SK-N-SH (cell line): ENCODE data around the gene PTPRG. TPM values are rescaled to one million over a fixed set of nuclear protein-coding genes. Genes with fewer than 3 reads are reported as not detected.

Source experiments
- CTCF ChIA-PET: fragments of 300-600, 350-600 bp; formaldehyde crosslinking; extraction: SDS; loops from one replicate; lab custom pipeline; 2021; lab: Yijun Ruan, JAX
- POLR2A ChIA-PET: fragments of 350-600 bp; sonication (Branson Sonifier 250); formaldehyde crosslinking; extraction: SDS; loops from one replicate; lab custom pipeline; 2020; ENCODE audit warnings: antibody characterized with exemption, inconsistent platforms; lab: Yijun Ruan, JAX
- DNase-seq: peaks from one replicate; pipeline ENCODE4 v3.0.0; 2012
- H2AFZ ChIP-seq: fragments of 200-600 bp; sonication (generic); 2 replicates; pipeline ENCODE4 v1.8.1; 2016; ENCODE audit warnings: antibody characterized with exemption, mild to moderate bottlenecking, low read depth
- H3F3A ChIP-seq: fragments of 200-600 bp; sonication (generic); replicated peaks from 2 replicates; pipeline ENCODE3; 2016; ENCODE audit warnings: antibody characterized with exemption, mild to moderate bottlenecking; ENCODE audit not compliant: insufficient read depth
- H3K27ac ChIP-seq, 2 experiments: fragments of 200-500 bp in 1 of 2; fragments of 200-600 bp in 1 of 2; sonication (Bioruptor generic) in 1 of 2; sonication (generic), shearing (Covaris generic) in 1 of 2; 2 replicates each; pipeline versions ENCODE4 v1.5.1 to v1.6.1; 2014 to 2016; ENCODE audit warnings: low read depth in 2 of 2, inconsistent platforms in 1 of 2, low read length in 1 of 2, mild to moderate bottlenecking in 1 of 2, mixed read lengths in 1 of 2
- H3K27me3 ChIP-seq: fragments of 200-600 bp; sonication (generic), shearing (Covaris generic); 2 replicates; pipeline ENCODE4 v1.6.1; 2016; ENCODE audit warnings: mixed run types; ENCODE audit not compliant: insufficient read depth
- H3K36me3 ChIP-seq, 2 experiments: fragments of 200-500 bp in 1 of 2; fragments of 200-600 bp in 1 of 2; sonication (Bioruptor generic) in 1 of 2; sonication (generic) in 1 of 2; replicated peaks in 1 of 2; 2 replicates each; pipeline versions ENCODE3 to v1.5.1; 2014 to 2016; ENCODE audit warnings: low read length in 1 of 2, mild to moderate bottlenecking in 1 of 2; ENCODE audit not compliant: insufficient read depth in 2 of 2, control insufficient read depth in 1 of 2
- H3K4me1 ChIP-seq, 2 experiments: fragments of 200-500 bp in 1 of 2; fragments of 200-600 bp in 1 of 2; sonication (Bioruptor generic) in 1 of 2; sonication (generic), shearing (Covaris generic) in 1 of 2; 2 replicates each; pipeline versions ENCODE4 v1.5.1 to v1.6.1; 2014 to 2016; ENCODE audit warnings: low read depth in 1 of 2, low read length in 1 of 2, mixed run types in 1 of 2; ENCODE audit not compliant: insufficient read depth in 2 of 2, control insufficient read depth in 1 of 2
- H3K4me2 ChIP-seq: fragments of 200-600 bp; sonication (generic), shearing (Covaris generic); 2 replicates; pipeline ENCODE4 v1.6.1; 2017; ENCODE audit warnings: mixed run types
- H3K4me3 ChIP-seq, 2 experiments: fragments of 200-500 bp in 1 of 2; fragments of 200-600 bp in 1 of 2; sonication (Bioruptor generic) in 1 of 2; sonication (generic), shearing (Covaris generic) in 1 of 2; 2 replicates each; pipeline versions ENCODE4 v1.5.1 to v1.8.1; 2014 to 2016; ENCODE audit warnings: low read depth in 2 of 2, inconsistent platforms in 1 of 2, low read length in 1 of 2, mild to moderate bottlenecking in 1 of 2, mixed read lengths in 1 of 2, moderate library complexity in 1 of 2
- H3K79me2 ChIP-seq: fragments of 200-600 bp; sonication (generic); 2 replicates; pipeline ENCODE4 v1.8.1; 2017; ENCODE audit warnings: mild to moderate bottlenecking; ENCODE audit not compliant: insufficient read depth
- H3K9ac ChIP-seq: fragments of 200-600 bp; sonication (generic); 2 replicates; pipeline ENCODE4 v1.6.1; 2017; ENCODE audit warnings: mixed run types
- H3K9me2 ChIP-seq: fragments of 200-600 bp; sonication (generic); 2 replicates; pipeline ENCODE4 v1.6.1; 2017; ENCODE audit warnings: mixed run types
- H3K9me3 ChIP-seq: fragments of 200-600 bp; sonication (generic); 2 replicates; pipeline ENCODE4 v1.6.1; 2017; ENCODE audit warnings: mixed run types, mild to moderate bottlenecking, moderate library complexity
- H4K20me1 ChIP-seq: fragments of 200-600 bp; sonication (generic); 2 replicates; pipeline ENCODE4 v1.6.1; 2017; ENCODE audit warnings: mild to moderate bottlenecking, mixed run types; ENCODE audit not compliant: insufficient read depth
- EP300 ChIP-seq, 2 experiments: IDR thresholded peaks; 2 replicates each; pipeline versions ENCODE4 v1.4.0 to v1.6.1; 2012; ENCODE audit warnings: borderline replicate concordance in 1 of 2, low read depth in 1 of 2, low read length in 1 of 2
- EZH2phosphoT487 ChIP-seq: fragments of 200-600 bp; sonication (generic); IDR thresholded peaks from 2 replicates; pipeline ENCODE4 v1.6.1; 2017; ENCODE audit warnings: low read depth, mixed run types, mild to moderate bottlenecking, antibody characterized with exemption, moderate library complexity, borderline replicate concordance
- FOXJ3 ChIP-seq: sonication (generic); formaldehyde crosslinking; IDR thresholded peaks from 2 replicates; pipeline ENCODE4 v1.5.1; 2020; ENCODE audit warnings: mild to moderate bottlenecking, missing genetic modification reagents
- JUND ChIP-seq: IDR thresholded peaks from 2 replicates; pipeline ENCODE4 v1.4.0; 2012
- MXI1 ChIP-seq: IDR thresholded peaks from 2 replicates; pipeline ENCODE4 v1.6.1; 2012; ENCODE audit warnings: mild to moderate bottlenecking, low read depth, low read length, improper control_type of control experiment
- NRF1 ChIP-seq: IDR thresholded peaks from 2 replicates; pipeline ENCODE4 v1.6.1; 2012; ENCODE audit warnings: low read depth, mild to moderate bottlenecking, low read length
- RXRA ChIP-seq: IDR thresholded peaks from 2 replicates; pipeline ENCODE4 v1.4.0; 2012; ENCODE audit warnings: low read depth, mild to moderate bottlenecking, borderline replicate concordance
- TAF1 ChIP-seq: IDR thresholded peaks from 2 replicates; pipeline ENCODE4 v1.6.1; 2012; ENCODE audit warnings: low read depth, mild to moderate bottlenecking, low read length, moderate library complexity, borderline replicate concordance
- WGBS: methylation state at CpG from one replicate; pipeline ENCODE4 v1.1.6; 2017; ENCODE audit warnings: low lambda C conversion rate; 5-methylcytosine and 5-hydroxymethylcytosine counted together
- polyA plus RNA-seq, 3 experiments: library from polyadenylated mRNA; depleted of rRNA; stranded (reverse); fragments of >200 nt; gene quantifications; 2 replicates each; pipeline ENCODE4 v1.2.3, GENCODE V29; 2012
- TF ChIP-seq, protein P1 (sequence below): fragments of 200-600 bp; sonication (generic); IDR thresholded peaks from 2 replicates; pipeline ENCODE4 v1.6.1; 2017; ENCODE audit warnings: antibody characterized with exemption, mild to moderate bottlenecking, moderate library complexity

PTPRG gene
- polyA plus RNA-seq, 1 of the 3 experiments (the other 2 are of a cell fraction) = 14.1 TPM

DNA sequence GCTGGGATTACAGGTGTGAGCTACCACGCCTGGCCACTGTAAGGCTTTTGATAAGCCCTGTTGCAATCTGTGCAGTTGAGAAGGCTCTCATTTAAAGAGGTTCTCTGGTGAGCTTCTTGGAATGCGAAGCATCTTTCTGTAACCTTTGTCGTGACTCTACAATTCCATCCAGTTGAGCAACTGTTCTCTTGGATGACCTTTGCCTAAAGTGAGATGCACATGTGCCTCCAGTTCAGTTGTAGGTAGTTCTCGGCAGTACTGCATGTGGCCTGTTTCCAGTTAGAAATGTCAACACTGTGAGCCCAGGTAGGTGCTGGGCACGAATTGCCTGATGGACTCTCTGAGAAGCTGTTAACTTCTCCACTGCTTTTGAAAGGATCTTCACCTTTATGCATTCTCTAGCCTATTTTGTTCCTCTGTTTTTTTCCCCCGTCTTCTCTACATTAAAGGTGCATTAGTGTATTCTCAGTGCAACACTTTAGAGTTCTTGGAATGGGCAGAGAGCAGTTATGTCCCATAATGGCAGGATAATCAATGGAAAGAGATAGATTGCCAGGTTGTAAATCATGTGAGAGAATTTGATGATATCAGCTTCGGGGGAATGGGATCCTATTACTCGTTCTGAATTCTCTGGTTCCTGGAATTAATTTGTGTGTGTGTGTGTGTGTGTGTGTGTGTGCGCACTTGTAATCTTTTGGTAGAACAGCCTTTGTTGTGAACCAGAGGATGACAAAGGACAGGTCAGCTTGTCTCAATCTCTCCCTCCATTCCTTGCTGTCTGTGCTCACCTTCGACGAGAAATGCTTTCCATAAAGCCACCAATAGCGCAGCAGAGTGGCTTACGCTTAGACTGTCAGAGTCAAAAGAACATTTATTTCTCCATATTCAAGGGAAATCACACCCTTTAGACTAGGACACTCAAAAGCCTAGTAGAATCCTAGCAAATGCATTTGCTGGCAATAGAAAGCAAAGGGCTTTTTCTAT, 51.1 kb downstream of the PTPRG start:
- Histone ChIP-seq H2AFZ (no peak overlapping the region), H3K9me3 (no peaks in the 10 kb centered on the region), H3K9me2 (no peaks in the 10 kb centered on the region), H3F3A (no peaks in the 10 kb centered on the region), H3K4me3 (no peak overlapping the region), H3K27ac (no peak overlapping the region), H4K20me1 (0 out of 2 replicates have a peak, but pooled peaks cover 5% of the 10 kb centered on the region), H3K36me3 (peaks cover 0 to 2% of the 10 kb centered on the region in 2 experiments), H3K79me2 (peaks cover 28% of the 10 kb centered on the region), H3K4me2 (no peak overlapping the region), H3K27me3 (no peaks in the 10 kb centered on the region), H3K9ac (no peak overlapping the region), H3K4me1 (no peaks in the 10 kb centered on the region)
- TF ChIP-seq MXI1 (no peak), EP300 (IDR thresholded peaks at IDR 0.05; ENCODE audit: borderline replicate concordance in 1 of 2, low read depth in 1 of 2, low read length in 1 of 2) (no peak), RXRA (no peak), NRF1 (no peak), EZH2phosphoT487 (no peak), FOXJ3 (CRISPR knock-in tag) (no peak)
- TF ChIP-seq, protein P1, sequence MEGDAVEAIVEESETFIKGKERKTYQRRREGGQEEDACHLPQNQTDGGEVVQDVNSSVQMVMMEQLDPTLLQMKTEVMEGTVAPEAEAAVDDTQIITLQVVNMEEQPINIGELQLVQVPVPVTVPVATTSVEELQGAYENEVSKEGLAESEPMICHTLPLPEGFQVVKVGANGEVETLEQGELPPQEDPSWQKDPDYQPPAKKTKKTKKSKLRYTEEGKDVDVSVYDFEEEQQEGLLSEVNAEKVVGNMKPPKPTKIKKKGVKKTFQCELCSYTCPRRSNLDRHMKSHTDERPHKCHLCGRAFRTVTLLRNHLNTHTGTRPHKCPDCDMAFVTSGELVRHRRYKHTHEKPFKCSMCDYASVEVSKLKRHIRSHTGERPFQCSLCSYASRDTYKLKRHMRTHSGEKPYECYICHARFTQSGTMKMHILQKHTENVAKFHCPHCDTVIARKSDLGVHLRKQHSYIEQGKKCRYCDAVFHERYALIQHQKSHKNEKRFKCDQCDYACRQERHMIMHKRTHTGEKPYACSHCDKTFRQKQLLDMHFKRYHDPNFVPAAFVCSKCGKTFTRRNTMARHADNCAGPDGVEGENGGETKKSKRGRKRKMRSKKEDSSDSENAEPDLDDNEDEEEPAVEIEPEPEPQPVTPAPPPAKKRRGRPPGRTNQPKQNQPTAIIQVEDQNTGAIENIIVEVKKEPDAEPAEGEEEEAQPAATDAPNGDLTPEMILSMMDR = no peak
- POLR2A ChIA-PET = no interaction called here
- CTCF ChIA-PET = no interaction called here
- no peak for DNase-seq
- WGBS = 74% methylated on average over 13 of the region's 13 CpGs

DNA sequence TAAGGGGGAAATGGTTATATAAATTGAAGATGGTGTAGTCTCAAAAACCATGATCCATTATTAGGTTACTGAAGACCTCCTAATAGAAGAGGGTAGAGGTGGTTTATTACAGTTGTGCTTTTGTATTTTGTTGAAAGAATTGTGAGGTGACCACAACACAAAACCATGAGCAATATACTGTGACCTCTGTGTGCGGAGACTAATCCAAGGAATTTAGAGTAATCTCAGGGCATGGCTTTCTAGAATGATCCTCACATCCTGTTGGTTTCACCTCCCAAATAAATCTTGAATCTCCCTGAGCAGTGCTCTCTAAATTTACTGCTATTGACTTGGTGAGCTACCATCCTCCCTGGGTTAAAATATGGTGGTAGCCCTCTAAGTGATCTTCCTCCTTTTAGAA, 52.3 kb downstream of the PTPRG start:
- H3K9me3 ChIP-seq = no peaks in the 10 kb centered on the region
- H3K36me3 ChIP-seq = peaks cover 0 to 13% of the 10 kb centered on the region in 2 experiments
- WGBS = 100% methylated on average over 1 of the region's 1 CpG
- H3K4me3 ChIP-seq = no peak overlapping the region
- POLR2A ChIA-PET = no interaction called here
- H3K9me2 ChIP-seq = no peaks in the 10 kb centered on the region
- H3K27me3 ChIP-seq = no peaks in the 10 kb centered on the region
- CTCF ChIA-PET = no interaction called here
- H3K4me2 ChIP-seq = no peak overlapping the region
- no peak for DNase-seq
- TF ChIP-seq JUND (no peak), TAF1 (no peak)
- no peak overlapping the region for H3K27ac ChIP-seq
- H2AFZ ChIP-seq = no peak overlapping the region
- H4K20me1 ChIP-seq = 0 out of 2 replicates have a peak, but pooled peaks cover 5% of the 10 kb centered on the region
- H3K4me1 ChIP-seq = no peaks in the 10 kb centered on the region
- no peaks in the 10 kb centered on the region for H3F3A ChIP-seq
- H3K79me2 ChIP-seq = peaks cover 32% of the 10 kb centered on the region
- no peak overlapping the region for H3K9ac ChIP-seq
